Ammon's horn (tissue), 1 donor: Measurements from ENCODE around the gene TMEM184B.

Experiments
- DNase-seq: peaks from one replicate; pipeline ENCODE4 v3.0.0-alpha.2; 2016; ENCODE audit warnings: low spot score

The TMEM184B gene

DNA sequence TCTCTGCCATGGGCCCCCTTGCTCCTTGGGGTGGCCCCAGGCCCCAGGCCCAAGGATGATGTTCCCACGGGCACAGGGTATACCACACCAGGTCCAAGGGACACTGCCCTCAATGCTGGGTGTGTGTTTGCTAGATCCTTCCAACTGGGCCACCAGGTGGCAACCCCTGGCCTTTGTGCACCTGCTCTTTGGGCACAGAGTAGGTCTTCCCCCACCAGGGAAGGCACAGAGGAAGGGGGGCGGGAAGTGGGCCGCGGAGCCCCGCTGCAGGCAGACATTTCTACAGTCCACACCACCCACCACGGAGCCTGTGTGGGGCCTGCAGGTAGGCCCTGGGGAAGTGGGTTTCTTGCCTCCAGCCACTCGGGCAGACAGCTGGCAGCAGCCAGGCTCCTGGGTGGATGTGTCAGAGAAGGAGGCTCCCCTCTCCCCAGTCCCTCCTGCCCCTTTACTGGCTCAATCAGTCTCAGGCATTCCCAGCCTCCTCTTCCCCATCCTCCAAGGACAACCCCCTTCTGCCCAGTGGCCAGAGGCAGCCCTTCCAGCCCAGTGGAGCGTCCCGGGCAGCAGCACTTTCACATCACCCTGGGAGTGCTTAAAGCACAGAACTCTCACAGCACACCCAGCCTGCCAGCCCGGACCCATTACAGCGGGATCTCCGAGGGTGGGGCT lies 49.4 kb downstream of the TMEM184B start:
- peak; percentile 54 for DNase-seq

DNA sequence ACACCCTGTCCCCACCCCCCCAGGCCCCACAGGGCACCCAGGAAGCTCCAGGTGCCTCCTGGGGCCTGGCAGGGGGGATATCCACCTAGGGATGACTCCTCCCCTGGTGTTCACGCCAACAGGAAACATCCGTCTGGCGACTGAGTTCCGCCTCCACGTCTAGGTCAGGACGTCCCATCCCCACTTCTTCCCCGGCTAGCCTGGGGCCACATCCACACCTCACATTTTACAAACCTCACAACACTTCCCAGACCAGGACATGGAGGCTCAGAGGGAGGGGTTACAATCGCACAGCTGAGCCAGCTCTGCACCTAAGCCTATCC lies 50.1 kb downstream of the TMEM184B start:
- DNase-seq = no peak

DNA sequence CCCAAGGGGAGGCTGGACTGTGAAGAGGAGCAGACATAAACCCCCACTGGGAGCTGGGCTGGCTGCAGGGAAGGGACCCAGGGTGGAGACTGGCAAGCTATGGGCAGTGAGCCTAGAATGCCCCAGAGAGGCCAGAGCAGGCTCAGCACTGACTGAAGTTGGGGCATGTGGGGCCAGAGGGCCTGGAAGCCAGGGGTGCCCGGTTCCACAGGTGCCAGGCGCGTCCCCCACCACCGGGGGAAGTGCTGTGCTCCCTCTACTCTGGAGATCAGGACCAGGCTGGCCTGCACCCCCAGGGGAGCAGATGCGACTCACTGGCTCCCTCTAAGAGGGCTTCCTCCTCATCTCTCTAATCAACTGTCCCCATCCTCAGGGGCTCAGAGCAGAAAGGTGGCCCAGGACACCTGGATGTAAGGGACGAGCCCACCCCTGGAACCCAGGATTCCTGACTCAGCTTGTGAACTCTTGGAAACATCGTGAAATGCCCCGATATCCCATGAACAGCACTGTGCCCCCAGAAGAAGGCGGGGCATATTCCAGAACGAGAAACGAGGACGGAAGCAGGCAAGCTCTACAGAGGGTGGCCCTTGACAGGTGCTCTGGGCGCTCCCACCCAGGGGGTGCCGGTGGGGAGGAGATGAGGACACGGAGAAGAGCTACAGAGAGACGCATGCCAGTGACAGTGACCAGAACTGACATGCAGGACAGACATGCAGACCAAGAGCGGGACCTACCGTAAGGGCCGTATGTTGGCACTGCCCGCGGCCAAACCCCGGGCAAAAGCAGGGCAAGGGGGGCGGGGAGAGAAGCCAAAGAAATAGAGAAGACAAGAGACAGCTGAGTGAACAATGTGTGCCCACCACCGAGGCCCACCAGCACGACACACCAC lies 50.7 kb downstream of the TMEM184B start:
- no peak for DNase-seq

GRCh38 chr22:38221407-38221806 lies 51.4 kb downstream of the TMEM184B start:
- DNase-seq = no peak

GRCh38 chr22:38220653-38221386 lies 52.0 kb downstream of the TMEM184B start:
- no peak for DNase-seq

DNA sequence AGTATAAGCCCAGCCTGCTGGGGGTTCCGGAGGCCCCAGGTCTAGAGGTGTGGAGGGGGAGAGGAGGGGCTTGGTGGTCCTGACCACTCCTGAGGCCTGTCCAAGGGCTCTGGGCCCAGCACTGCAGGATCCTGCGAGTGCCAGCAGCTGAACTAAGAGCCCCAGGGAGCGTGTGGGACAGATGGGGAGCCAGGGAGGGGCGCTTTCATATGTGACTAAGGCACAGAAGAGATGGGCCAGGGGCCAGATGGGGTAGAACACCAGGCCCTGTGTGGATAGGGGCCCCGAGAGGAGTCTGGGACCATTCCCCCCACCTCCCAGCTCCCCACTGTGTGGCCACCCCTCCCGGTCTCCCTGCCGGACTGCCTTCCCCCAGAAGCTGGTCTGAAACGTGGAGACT lies 52.6 kb downstream of the TMEM184B start:
- DNase-seq = no peak

- no peak for DNase-seq
Observed at GRCh38 chr22:38219632-38220031, 53.2 kb downstream of the TMEM184B start.

- DNase-seq = no peak
Observed at GRCh38 chr22:38218661-38219622, 53.9 kb downstream of the TMEM184B start.

DNA sequence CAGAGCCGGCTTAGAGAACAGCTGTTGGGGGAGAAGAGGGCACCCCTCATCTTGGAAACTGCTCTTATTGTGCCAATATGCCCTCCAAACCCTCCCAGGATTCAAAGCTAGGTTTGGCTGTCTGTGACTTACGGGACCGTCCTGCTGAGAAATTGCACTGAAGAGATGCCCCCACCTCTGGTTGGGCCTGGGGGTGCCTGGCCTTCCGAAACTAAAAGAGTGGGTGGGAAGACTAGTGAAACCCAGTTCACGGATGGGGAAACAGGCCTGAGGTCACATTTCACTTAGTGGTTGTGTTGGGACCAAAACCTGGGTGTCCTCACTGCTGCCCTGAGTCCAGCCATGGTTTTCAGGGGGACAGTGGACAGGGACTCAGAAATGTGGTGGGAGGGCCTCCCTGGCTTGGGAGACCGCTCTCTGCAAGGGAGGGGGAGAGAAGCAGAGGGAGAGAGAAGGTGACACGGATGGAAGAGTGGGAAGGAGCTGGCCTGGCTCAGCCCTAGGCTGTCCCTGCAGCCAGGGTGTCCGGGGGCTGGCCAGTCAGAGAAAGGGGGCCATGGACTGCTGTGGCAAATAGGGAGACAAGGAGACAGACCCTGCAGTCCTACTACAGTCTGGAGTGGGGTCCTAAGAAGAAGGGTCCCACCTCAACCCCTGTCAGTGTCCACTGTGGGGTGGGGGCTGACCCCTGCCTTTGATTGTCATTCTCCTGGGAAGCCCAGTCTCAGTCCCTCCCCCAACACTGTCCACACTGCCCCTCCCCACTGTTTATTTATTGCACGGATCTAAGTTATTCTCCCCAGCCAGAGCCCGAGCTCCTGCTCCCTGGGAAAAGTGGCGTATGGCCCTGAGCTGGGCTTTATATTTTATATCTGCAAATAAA lies 57.4 kb downstream of the TMEM184B start:
- DNase-seq = no peak

- DNase-seq = peak; percentile 61
Observed at GRCh38 chr22:38214302-38215056, 58.3 kb downstream of the TMEM184B start.

DNA sequence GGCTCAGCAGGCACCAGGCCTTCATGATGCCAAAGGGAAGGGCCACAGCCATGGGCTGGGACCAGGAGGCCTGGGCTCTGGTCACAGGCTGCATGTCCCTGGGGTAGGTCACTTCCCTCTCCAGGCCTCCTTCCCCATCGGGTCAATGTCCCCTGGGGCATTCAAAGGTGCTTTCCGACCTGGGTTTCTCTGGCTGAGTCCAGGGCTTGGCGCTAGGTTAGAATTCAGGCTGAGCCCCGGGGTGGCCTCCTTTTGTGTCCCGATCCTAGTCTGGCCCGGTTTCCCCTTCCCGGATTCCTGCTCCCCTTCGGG lies 58.9 kb downstream of the TMEM184B start:
- DNase-seq = no peak

DNA sequence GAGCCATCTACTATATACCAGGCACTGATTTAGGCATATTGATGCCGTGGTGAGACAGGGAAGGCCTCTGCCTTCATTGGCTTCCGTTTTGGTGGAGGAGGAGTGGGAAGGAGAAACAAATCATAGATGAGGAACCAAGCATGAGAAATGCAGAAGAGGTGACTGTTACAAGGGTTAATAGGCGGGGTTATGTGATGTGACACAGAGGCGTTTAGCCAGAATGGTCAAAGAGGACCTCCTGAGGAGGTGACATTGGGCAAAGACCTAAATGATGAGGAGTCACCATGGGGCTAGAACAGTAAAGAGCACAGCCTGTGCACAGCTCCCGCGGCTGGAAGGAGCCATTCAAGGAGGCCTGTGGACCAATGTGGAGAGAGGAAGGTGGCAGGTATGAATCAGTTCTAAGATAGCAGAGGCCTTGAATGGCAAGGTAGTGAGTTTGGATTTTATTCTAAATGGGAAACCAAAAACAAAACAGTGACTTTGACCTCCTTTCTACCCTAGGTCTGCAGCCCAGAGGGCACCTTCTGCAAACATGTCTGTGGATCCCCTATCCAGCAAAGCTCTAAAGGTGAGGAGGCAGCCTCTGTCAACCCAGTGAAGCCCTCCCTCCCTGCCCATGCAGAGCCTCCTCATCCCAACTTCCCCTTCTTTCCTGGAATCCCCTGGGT lies 59.4 kb downstream of the TMEM184B start:
- no peak for DNase-seq

- DNase-seq = no peak
Observed at GRCh38 chr22:38212442-38212841, 60.4 kb downstream of the TMEM184B start.

GRCh38 chr22:38211556-38211955 lies 61.3 kb downstream of the TMEM184B start:
- no peak for DNase-seq

- DNase-seq = no peak
Observed at GRCh38 chr22:38208551-38208968, 64.2 kb downstream of the TMEM184B start.

- no peak for DNase-seq
Observed at GRCh38 chr22:38207898-38208432, 64.8 kb downstream of the TMEM184B start.

- peak; percentile 72 for DNase-seq
Observed at GRCh38 chr22:38205261-38206128, 67.3 kb downstream of the TMEM184B start.

GRCh38 chr22:38204784-38205183 lies 68.0 kb downstream of the TMEM184B start:
- DNase-seq = no peak
